Esophagus muscularis mucosa (tissue), 4 donors: ENCODE data around the gene GRAMD4. TPM values are rescaled to one million over a fixed set of nuclear protein-coding genes. Genes with fewer than 3 reads are reported as not detected.
A peak's percentile ranks its signal among the peaks of the same experiment; 100 is the strongest.

ENCODE experiments used
- DNase-seq: peaks from one replicate; pipeline ENCODE4 v3.0.0-alpha.2; 2017; ENCODE audit errors: extremely low spot score
- H3K27ac ChIP-seq, 4 donors: fragments of 200-600 bp; sonication (generic); replicated peaks in 1 of 4; 1 replicate in 3 of 4; 2 replicates in 1 of 4; pipeline ENCODE4 v1.5.1; 2016 to 2019; ENCODE audit warnings: mild to moderate bottlenecking in 1 of 4
- H3K27me3 ChIP-seq, 4 donors: fragments of 200-600 bp; sonication (generic); one replicate each; pipeline versions ENCODE4 v1.5.1 to v1.6.0; 2016 to 2019
- H3K36me3 ChIP-seq, 4 donors: fragments of 200-600 bp; sonication (generic); one replicate each; pipeline ENCODE4 v1.5.1; 2016 to 2019
- H3K4me1 ChIP-seq, 4 donors: fragments of 200-600 bp; sonication (generic); one replicate each; pipeline ENCODE4 v1.5.1; 2016 to 2019
- H3K4me3 ChIP-seq, 4 donors: fragments of 200-600 bp; sonication (generic); 1 replicate in 2 of 4; 2 replicates in 2 of 4; pipeline ENCODE4 v1.5.1; 2016 to 2019; ENCODE audit warnings: mild to moderate bottlenecking in 4 of 4, moderate library complexity in 1 of 4
- H3K9me3 ChIP-seq, 4 donors: fragments of 200-600 bp; sonication (generic); 1 replicate in 3 of 4; 2 replicates in 1 of 4; pipeline ENCODE4 v1.5.1; 2016 to 2019
- EP300 ChIP-seq: sonication (generic); formaldehyde crosslinking; IDR thresholded peaks from one replicate; pipeline ENCODE4 v1.6.1; 2017; ENCODE audit warnings: antibody characterized with exemption
- POLR2A ChIP-seq: fragments of 450-650 bp; IDR thresholded peaks from one replicate; pipeline ENCODE4 v1.6.1; 2017; ENCODE audit warnings: antibody characterized with exemption, moderate library complexity, mild to moderate bottlenecking, low read depth
- POLR2AphosphoS5 ChIP-seq, 2 donors: sonication (generic); formaldehyde crosslinking; IDR thresholded peaks; one replicate each; pipeline ENCODE4 v1.6.1; 2017; ENCODE audit warnings: antibody characterized with exemption in 2 of 2
- WGBS: methylation state at CpG from one replicate; pipeline ENCODE4 v1.1.5; 2018; 5-methylcytosine and 5-hydroxymethylcytosine counted together
- intact Hi-C: fragments of 100-400 bp; cut with DNase I; formaldehyde crosslinking; loops from one replicate; pipeline ENCODE4 v1.15.1; 2023
- total RNA-seq, 4 donors: library from RNA; depleted of rRNA; stranded (reverse); fragments of >200 nt; gene quantifications; one replicate each; pipeline versions ENCODE4 v1.1.0 to v1.2.1, GENCODE V29; 2016
- TF ChIP-seq, protein P1 (sequence below), 3 experiments: fragments of 200-600 bp in 2 of 3; fragments of 450-650 bp in 1 of 3; sonication (generic) in 2 of 3; IDR thresholded peaks; one replicate each; pipeline ENCODE4 v1.5.1; 2017 to 2019; ENCODE audit warnings: antibody characterized with exemption in 3 of 3, mild to moderate bottlenecking in 2 of 3, moderate library complexity in 1 of 3

GRAMD4 gene, protein sequence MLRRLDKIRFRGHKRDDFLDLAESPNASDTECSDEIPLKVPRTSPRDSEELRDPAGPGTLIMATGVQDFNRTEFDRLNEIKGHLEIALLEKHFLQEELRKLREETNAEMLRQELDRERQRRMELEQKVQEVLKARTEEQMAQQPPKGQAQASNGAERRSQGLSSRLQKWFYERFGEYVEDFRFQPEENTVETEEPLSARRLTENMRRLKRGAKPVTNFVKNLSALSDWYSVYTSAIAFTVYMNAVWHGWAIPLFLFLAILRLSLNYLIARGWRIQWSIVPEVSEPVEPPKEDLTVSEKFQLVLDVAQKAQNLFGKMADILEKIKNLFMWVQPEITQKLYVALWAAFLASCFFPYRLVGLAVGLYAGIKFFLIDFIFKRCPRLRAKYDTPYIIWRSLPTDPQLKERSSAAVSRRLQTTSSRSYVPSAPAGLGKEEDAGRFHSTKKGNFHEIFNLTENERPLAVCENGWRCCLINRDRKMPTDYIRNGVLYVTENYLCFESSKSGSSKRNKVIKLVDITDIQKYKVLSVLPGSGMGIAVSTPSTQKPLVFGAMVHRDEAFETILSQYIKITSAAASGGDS
- 100 to 1,000 TPM in 1 of 4 donors, 10 to 100 TPM in 3; 20.0 to 126 (median 63.8) TPM for total RNA-seq

DNA sequence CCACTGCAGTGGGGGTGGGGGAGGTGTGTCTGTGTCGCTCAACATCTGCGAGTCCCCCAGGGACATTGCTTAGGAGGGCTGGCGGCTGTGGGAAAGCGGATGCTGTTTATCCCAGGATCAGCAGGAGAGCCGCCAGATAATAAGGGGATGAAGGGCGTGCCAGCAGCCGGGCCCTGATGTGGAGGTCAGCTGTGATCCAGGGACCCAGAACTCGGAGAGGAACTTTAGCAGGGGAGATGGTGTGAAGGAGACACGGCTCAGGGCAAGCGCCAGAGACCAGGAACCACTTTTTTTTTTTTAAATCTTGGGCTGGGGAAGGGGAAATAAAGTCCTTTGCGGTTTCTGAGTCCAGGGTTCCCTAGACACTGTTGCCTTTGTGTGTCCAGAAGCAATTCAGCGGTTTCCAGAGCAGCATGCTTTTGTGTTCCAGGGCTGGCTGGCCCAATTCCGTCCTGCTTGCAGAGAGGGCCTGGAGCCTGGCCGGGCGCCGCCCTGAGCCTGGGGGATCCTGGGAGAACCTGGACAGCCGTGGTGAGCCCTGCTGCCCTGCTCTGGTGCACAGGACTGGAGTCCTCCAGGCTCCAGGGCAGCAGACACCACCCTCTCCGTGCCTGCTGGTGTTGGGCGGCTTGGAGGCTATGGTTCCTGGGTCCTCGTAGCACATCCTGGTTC, at the start of gene GRAMD4:
Gene GRAMD4, plus strand, starts transcription at position 557 of the 672 bp plus-strand sequence. CDS start 6,414 bp downstream, outside the sequence.
- TF ChIP-seq POLR2A (no peak), EP300 (no peak), POLR2AphosphoS5 (IDR thresholded peaks at IDR 0.05) (peak in 1 of 2 donors; percentile 22)
- TF ChIP-seq, protein P1, sequence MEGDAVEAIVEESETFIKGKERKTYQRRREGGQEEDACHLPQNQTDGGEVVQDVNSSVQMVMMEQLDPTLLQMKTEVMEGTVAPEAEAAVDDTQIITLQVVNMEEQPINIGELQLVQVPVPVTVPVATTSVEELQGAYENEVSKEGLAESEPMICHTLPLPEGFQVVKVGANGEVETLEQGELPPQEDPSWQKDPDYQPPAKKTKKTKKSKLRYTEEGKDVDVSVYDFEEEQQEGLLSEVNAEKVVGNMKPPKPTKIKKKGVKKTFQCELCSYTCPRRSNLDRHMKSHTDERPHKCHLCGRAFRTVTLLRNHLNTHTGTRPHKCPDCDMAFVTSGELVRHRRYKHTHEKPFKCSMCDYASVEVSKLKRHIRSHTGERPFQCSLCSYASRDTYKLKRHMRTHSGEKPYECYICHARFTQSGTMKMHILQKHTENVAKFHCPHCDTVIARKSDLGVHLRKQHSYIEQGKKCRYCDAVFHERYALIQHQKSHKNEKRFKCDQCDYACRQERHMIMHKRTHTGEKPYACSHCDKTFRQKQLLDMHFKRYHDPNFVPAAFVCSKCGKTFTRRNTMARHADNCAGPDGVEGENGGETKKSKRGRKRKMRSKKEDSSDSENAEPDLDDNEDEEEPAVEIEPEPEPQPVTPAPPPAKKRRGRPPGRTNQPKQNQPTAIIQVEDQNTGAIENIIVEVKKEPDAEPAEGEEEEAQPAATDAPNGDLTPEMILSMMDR (IDR thresholded peaks at IDR 0.05), result no peak
- peaks cover 48 to 56% (median 48%) of the 10 kb centered on the region in 4 donors for H3K4me1 ChIP-seq
- intact Hi-C loops, result no loop called here
- H3K4me3 ChIP-seq, result no peak within 1 kb of the TSS
- no peaks in the 10 kb centered on the region for H3K27me3 ChIP-seq
- DNase-seq, result no peak
- no peaks in the 10 kb centered on the region for H3K36me3 ChIP-seq
- peak within 1 kb of the TSS; percentile 42 to 63 (median 62) for H3K27ac ChIP-seq
- WGBS, result 67% methylated on average over 19 of the region's 20 CpGs
- no peaks in the 10 kb centered on the region for H3K9me3 ChIP-seq

DNA sequence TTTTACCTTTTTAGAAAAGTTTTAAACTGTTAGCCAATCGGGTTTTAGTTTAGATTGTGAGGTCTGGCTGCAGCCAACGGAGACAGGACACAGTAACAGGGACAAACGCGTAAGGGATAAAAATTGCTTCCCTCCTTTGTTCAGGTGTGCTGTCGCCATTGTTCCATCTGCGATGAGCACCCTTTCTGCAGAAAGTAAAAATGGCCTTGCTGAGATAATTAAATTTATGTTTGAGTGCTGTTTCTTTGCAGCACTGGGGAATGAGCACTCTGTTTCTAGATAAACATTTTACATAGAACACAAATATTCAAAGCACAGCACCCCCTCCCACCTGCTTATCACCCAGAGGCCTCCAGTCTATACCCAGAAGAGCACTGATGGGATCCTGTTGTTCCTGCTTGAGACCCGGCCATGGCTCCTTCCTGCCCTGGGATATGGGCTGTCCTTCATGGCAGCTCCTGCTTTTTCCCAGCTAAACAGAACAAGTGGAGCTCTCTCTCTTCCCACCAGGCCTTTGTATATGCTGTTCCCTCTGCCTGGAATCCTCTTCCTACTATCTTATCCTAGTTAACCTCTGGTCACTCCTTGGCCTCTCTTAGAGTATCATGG, 48.4 kb upstream of the GRAMD4 start:
- intact Hi-C loops, result no loop called here
- Histone ChIP-seq H3K27ac (no peak overlapping the region), H3K27me3 (no peaks in the 10 kb centered on the region), H3K9me3 (peaks cover 0 to 15% (median 11%) of the 10 kb centered on the region in 4 donors), H3K4me1 (peaks cover 11 to 28% (median 17%) of the 10 kb centered on the region in 4 donors), H3K4me3 (no peak overlapping the region), H3K36me3 (no peaks in the 10 kb centered on the region)
- DNase-seq, result no peak
- TF ChIP-seq POLR2AphosphoS5 (IDR thresholded peaks at IDR 0.05) (no peak), EP300 (no peak)
- TF ChIP-seq, protein P1 (IDR thresholded peaks at IDR 0.05), result no peak
- WGBS, result 83% methylated on average over 7 of the region's 7 CpGs

DNA sequence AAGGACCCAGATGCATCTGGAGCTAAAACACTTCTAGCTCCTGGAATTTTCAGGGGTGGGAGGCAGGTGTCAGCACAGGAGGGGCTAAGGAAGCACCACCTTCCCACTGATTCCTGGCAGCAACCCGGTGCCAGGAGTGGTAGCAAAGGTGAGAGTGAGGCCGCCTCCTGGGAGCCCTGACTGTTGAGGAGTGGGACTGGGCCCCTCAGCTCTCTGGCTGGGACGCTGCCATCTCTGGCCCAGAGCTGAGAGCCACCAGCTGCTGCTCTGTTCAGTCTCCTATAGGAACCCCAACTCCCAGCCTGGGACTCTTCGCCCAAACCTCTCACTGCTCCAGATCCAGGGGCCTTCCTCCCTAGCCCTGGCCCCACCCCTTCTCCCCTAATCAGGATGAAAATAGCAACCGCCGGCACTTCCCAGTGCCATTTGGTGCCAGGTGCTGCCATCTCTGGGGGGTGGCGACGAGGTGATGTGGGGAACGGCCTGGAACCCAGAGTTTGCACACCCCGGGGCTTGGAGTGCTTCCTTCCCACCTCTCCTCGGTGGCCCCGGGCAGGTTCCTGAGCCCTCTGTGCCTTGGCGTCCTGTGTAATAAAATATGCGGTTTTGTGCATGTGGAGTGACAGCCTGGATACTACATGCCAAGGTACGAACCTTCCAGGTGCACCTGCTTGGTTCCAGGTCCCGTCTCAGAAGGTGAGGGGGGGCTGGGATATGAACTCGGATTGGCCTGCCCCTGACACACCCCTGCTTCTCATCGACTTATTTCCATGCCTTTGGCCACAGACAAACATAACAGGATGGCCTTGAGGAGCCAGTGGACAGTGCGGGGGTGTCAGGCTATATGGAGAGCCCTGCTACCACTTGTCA, 47.0 kb upstream of the GRAMD4 start:
- DNase-seq, result no peak
- H3K27me3 ChIP-seq, result no peaks in the 10 kb centered on the region
- H3K4me3 ChIP-seq, result no peak overlapping the region
- H3K36me3 ChIP-seq, result no peaks in the 10 kb centered on the region
- H3K4me1 ChIP-seq, result peaks cover 19 to 35% (median 24%) of the 10 kb centered on the region in 4 donors
- peaks cover 0 to 15% (median 11%) of the 10 kb centered on the region in 4 donors for H3K9me3 ChIP-seq
- 92% methylated on average over 19 of the region's 19 CpGs for WGBS
- no peak overlapping the region for H3K27ac ChIP-seq
- intact Hi-C loops, result no loop called here
- TF ChIP-seq, protein P1 (IDR thresholded peaks at IDR 0.05), result no peak
- no peak for TF ChIP-seq EP300
- no peak for TF ChIP-seq POLR2A
- TF ChIP-seq POLR2AphosphoS5 (IDR thresholded peaks at IDR 0.05), result no peak

DNA sequence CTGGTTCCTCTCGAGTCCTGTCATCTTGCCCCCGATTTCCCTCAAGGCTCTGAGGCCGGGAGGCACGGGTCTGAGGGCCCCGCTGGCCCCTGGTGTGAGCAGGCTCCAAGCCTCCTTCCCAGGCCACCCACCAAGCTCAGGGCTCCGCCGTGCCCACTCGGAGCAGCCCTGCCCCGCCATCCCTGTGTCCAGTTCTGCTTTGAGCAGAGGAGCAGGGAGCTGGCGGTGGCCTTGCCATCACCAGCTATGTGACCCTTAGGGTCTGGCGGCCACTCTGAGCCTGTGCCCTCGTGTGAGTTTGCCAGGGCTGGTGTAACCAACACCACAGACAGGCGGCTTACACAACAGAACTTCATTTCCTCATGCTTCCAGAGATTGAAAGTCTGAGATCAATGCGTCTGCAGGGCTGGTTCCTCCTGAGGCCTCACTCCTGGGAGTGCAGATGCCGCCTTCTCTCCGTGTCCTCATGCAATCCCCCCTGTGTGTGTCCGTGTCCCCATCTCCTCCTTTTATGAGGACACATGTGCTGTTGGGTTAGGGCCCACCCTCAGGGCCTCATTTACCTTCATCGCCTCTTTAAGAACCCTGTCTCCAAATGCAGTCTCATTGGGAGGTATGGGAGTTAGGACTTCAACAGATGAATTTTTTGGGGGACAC, 46.3 kb upstream of the GRAMD4 start:
- Histone ChIP-seq H3K9me3 (peaks cover 0 to 15% (median 11%) of the 10 kb centered on the region in 4 donors), H3K36me3 (no peaks in the 10 kb centered on the region), H3K4me3 (no peak overlapping the region), H3K4me1 (peaks cover 27 to 42% (median 32%) of the 10 kb centered on the region in 4 donors), H3K27me3 (no peaks in the 10 kb centered on the region), H3K27ac (no peak overlapping the region)
- DNase-seq, result no peak
- TF ChIP-seq POLR2AphosphoS5 (IDR thresholded peaks at IDR 0.05) (no peak), POLR2A (no peak), EP300 (no peak)
- TF ChIP-seq, protein P1 (IDR thresholded peaks at IDR 0.05), result no peak
- WGBS, result 79% methylated on average over 13 of the region's 18 CpGs
- intact Hi-C loops, result no loop called here
